Lung (tissue), 12 donors: ENCODE data around the gene CDK3. TPM values are rescaled to one million over a fixed set of nuclear protein-coding genes. Genes with fewer than 3 reads are reported as not detected.

Source experiments
- ATAC-seq: fragments of 200-7000 bp; cut with Tn5 transposase; one replicate; pipeline ENCODE4 v1.9.1; 2020; ENCODE audit warnings: moderate number of reproducible peaks; ENCODE audit not compliant: insufficient read depth, low FRiP score
- DNase-seq, 3 donors: peaks; one replicate each; pipeline ENCODE4 v3.0.0-alpha.2; 2013 to 2017
- H3K27ac ChIP-seq, 2 donors: one replicate each; pipeline ENCODE4 v1.5.1; 2013; ENCODE audit warnings: mild to moderate bottlenecking in 2 of 2, moderate library complexity in 2 of 2, control low read depth in 1 of 2, inconsistent platforms in 1 of 2, low read depth in 1 of 2, low read length in 1 of 2
- H3K27me3 ChIP-seq, 3 donors: one replicate each; pipeline ENCODE4 v1.5.1; 2013; ENCODE audit warnings: low read length in 2 of 3; ENCODE audit not compliant: control insufficient read depth in 3 of 3, insufficient read depth in 3 of 3
- H3K36me3 ChIP-seq, 4 donors: one replicate each; pipeline ENCODE4 v1.5.1; 2013; ENCODE audit warnings: low read length in 4 of 4, mild to moderate bottlenecking in 1 of 4, moderate library complexity in 1 of 4; ENCODE audit not compliant: control insufficient read depth in 4 of 4, insufficient read depth in 4 of 4
- H3K4me1 ChIP-seq, 5 donors: one replicate each; pipeline ENCODE4 v1.5.1; 2013; ENCODE audit warnings: low read length in 5 of 5, mild to moderate bottlenecking in 2 of 5, moderate library complexity in 1 of 5; ENCODE audit not compliant: control insufficient read depth in 5 of 5, insufficient read depth in 5 of 5
- H3K4me3 ChIP-seq: one replicate; pipeline ENCODE4 v1.5.1; 2013; ENCODE audit warnings: mild to moderate bottlenecking, control low read depth, moderate library complexity
- H3K9ac ChIP-seq, 2 donors: one replicate each; pipeline ENCODE4 v1.5.1; 2013; ENCODE audit warnings: low read length in 2 of 2, control low read depth in 1 of 2; ENCODE audit not compliant: insufficient read depth in 1 of 2
- H3K9me3 ChIP-seq, 4 donors: one replicate each; pipeline ENCODE4 v1.5.1; 2013; ENCODE audit warnings: low read length in 3 of 4, mild to moderate bottlenecking in 1 of 4, moderate library complexity in 1 of 4; ENCODE audit not compliant: control insufficient read depth in 4 of 4, insufficient read depth in 3 of 4
- WGBS, 2 donors: extraction: QIAGEN DNeasy Blood & Tissue Kit; methylation state at CpG; one replicate each; pipeline ENCODE4 v1.1.7; 2013; 5-methylcytosine and 5-hydroxymethylcytosine counted together
- polyA plus RNA-seq, 2 donors: library from polyadenylated mRNA; stranded (reverse); fragments of 200-250 nt; gene quantifications; one replicate each; pipeline ENCODE4 v1.2.1, GENCODE V29; 2013
- total RNA-seq, 2 donors: library from RNA; depleted of rRNA in 1 of 2; stranded (reverse); fragments of >200 nt in 1 of 2; gene quantifications; one replicate each; pipeline ENCODE4 v1.2.1, GENCODE V29; 2014 to 2021
- TF ChIP-seq, protein P1 (sequence below): IDR thresholded peaks from 2 replicates; pipeline ENCODE4 v1.5.1; 2012; ENCODE audit warnings: mild to moderate bottlenecking; ENCODE audit errors: control extremely low read depth, extremely low read depth
- donor health status: control.
- donor health status: control.
- donor health status: Bipolar disorder and iron deficiency.
- donor health status: healthy.
- donor health status: DM: yes; HTN: yes; CAD: no.

CDK3 gene
- total and polyA plus RNA-seq, 4 donors, result 7.3 to 15.7 (median 7.8) TPM

DNA sequence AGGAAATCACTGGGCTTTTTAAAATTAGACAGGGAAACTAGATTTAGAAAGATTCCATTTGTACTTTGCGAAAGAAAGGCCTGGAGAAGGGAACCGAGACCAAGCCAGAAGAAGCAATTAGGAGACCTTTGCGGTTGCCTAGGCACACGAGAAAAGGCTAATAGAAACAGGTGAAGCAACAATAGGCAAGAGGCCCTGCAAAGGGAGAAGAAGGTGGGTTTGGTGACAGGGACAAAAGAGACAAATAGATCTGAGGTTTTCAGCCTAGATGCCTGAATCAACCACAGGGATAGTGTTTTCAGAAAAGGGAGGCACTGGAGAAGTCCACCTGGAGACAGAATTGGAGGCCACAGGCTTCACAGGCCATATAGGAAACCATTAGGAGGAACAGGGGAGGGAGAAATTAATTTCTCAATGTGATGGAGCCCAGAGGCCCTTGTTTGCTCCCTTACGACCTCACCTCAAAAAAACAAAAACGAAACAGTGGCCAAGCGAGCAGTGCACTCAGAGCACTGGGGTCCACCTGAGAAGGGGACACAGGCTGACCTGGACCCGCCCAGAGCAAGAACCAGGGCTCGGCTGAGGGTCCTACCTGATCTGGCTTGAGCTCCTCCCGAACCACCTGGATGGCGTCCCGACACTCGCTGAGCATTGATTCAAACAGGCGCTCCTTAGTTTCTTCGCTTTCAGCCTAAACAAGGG lies 49.3 kb downstream of the CDK3 start:
- Histone ChIP-seq H3K36me3 (peaks cover 32 to 44% (median 34%) of the 10 kb centered on the region in 4 donors), H3K9me3 (no peaks in the 10 kb centered on the region), H3K4me3 (no peak overlapping the region), H3K9ac (peak overlapping the region in 1 of 2 donors; percentile 1), H3K27ac (peak overlapping the region in 1 of 2 donors; percentile 89), H3K4me1 (peaks cover 0 to 19% (median 0%) of the 10 kb centered on the region in 5 donors), H3K27me3 (no peaks in the 10 kb centered on the region)
- no peak for ATAC-seq
- no peak for DNase-seq
- TF ChIP-seq, protein P1, sequence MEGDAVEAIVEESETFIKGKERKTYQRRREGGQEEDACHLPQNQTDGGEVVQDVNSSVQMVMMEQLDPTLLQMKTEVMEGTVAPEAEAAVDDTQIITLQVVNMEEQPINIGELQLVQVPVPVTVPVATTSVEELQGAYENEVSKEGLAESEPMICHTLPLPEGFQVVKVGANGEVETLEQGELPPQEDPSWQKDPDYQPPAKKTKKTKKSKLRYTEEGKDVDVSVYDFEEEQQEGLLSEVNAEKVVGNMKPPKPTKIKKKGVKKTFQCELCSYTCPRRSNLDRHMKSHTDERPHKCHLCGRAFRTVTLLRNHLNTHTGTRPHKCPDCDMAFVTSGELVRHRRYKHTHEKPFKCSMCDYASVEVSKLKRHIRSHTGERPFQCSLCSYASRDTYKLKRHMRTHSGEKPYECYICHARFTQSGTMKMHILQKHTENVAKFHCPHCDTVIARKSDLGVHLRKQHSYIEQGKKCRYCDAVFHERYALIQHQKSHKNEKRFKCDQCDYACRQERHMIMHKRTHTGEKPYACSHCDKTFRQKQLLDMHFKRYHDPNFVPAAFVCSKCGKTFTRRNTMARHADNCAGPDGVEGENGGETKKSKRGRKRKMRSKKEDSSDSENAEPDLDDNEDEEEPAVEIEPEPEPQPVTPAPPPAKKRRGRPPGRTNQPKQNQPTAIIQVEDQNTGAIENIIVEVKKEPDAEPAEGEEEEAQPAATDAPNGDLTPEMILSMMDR, result no peak
- 77 to 88% methylated on average over 15 of the region's 15 CpGs for WGBS, 2 donors

DNA sequence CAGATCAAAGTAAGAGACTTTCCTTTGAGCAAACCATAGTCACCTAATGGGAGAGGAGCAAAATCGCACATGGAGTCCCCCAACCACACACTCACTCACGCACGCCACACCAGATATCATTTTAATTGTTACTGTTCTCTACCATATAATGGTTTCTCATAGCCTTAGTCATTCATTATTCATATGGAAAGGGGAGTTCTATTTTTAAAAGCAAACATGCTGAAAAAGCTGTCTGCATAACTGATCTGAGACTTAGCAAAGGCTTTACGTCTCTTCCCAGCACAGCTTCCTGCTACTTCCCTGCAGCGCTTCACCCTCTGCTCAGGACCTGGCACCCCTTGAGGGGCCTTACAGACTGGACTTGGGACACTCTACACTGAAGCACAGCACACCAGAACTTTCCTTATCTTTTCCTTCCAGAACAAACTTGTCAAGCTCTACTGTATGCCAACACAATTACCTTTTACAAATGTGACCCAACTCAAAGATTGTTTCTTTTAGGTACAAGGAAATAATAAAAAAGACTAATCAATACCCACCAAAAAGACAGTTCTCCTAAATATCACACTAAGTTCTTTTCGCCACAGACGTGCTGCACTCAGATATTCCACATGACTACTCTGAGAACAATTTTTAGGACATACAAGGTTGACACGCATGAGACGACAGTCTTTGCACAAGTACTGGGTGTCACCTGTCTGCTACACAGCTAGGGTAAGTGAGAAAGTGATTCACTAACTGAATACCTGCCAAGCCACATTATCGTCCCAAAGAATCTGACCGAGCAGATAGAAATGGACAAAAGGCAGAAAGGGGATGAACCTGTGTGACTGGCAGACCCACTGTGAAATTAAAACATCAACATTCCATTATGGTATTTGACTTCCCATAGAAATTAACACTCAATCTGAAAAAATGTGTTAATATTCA lies 50.1 kb downstream of the CDK3 start:
- no peaks in the 10 kb centered on the region for H3K9me3 ChIP-seq
- H3K4me1 ChIP-seq, result peaks cover 0 to 19% (median 0%) of the 10 kb centered on the region in 5 donors
- H3K4me3 ChIP-seq, result no peak overlapping the region
- no peaks in the 10 kb centered on the region for H3K27me3 ChIP-seq
- TF ChIP-seq, protein P1, result no peak
- H3K27ac ChIP-seq, result peak overlapping the region in 1 of 2 donors; percentile 89
- H3K36me3 ChIP-seq, result peaks cover 32 to 41% (median 34%) of the 10 kb centered on the region in 4 donors
- ATAC-seq (peak; percentile 9), DNase-seq (no peak)
- 73 to 91% methylated on average over 11 of the region's 11 CpGs for WGBS, 2 donors
- H3K9ac ChIP-seq, result peak overlapping the region in 1 of 2 donors; percentile 1

DNA sequence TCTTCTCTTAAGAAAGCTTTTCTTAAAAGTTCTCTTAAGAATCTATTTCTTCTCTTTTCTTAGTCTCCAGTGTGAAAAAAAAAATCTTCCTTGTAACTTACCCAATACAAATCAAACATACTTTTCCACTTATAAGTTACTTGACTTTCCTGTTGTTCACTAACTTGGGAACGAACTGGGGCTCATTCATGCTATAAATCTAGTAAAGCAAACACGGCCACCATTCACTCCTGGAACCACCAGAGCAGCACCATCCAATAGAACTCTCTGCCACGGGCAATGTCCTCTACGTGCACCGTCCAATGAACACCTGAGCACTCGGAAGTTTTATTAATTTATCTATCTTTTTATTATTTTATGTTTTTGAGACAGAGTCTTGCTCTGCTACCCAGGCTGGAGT lies 50.9 kb downstream of the CDK3 start:
- TF ChIP-seq, protein P1, result no peak
- no peaks in the 10 kb centered on the region for H3K27me3 ChIP-seq
- H3K27ac ChIP-seq, result peak overlapping the region in 1 of 2 donors; percentile 84
- 73 to 82% methylated on average over 6 of the region's 6 CpGs for WGBS, 2 donors
- no peaks in the 10 kb centered on the region for H3K9me3 ChIP-seq
- H3K9ac ChIP-seq, result no peak overlapping the region
- DNase-seq (peak; percentile 38 to 66 (median 58)), ATAC-seq (no peak)
- H3K36me3 ChIP-seq, result peaks cover 30 to 43% (median 40%) of the 10 kb centered on the region in 4 donors
- no peak overlapping the region for H3K4me3 ChIP-seq
- peaks cover 0 to 19% (median 0%) of the 10 kb centered on the region in 5 donors for H3K4me1 ChIP-seq
